GM12878 (cell line): ENCODE data around the gene ZNF341. TPM values are rescaled to one million over a fixed set of nuclear protein-coding genes. Genes with fewer than 3 reads are reported as not detected.

Experiments used
- ATAC-seq: fragments of 200-7000 bp; cut with Tn5 transposase; 3 replicates; pipeline ENCODE4 v1.9.1; 2020; ENCODE audit warnings: mild to moderate bottlenecking, moderate library complexity
- BruUV-seq: library from RNA; stranded (reverse); fragments of 400-500 nt; replicated peaks from 2 replicates; lab custom pipeline; 2021; lab: Mats Ljungman, UMichigan
- CTCF ChIA-PET: fragments of 300-600 bp; sonication (Branson Sonifier 250); formaldehyde crosslinking; extraction: SDS; loops from one replicate; lab custom pipeline; 2021; ENCODE audit warnings: inconsistent platforms; lab: Yijun Ruan, JAX
- POLR2A ChIA-PET: fragments of 350-600 bp; formaldehyde crosslinking; extraction: SDS; loops from one replicate; lab custom pipeline; 2021; ENCODE audit warnings: inconsistent platforms; lab: Charles Lee
- RAD21 ChIA-PET: fragments of 300-600 bp; sonication (Branson Sonifier 250); formaldehyde crosslinking; loops from one replicate; lab custom pipeline; 2023; ENCODE audit warnings: antibody characterized with exemption; ENCODE audit not compliant: unreplicated experiment; lab: Charles Lee
- SMC1A ChIA-PET: fragments of 300-600 bp; sonication (Branson Sonifier 250); formaldehyde crosslinking; loops from one replicate; lab custom pipeline; 2023; ENCODE audit not compliant: unreplicated experiment, uncharacterized antibody; lab: Charles Lee
- DNase-seq: peaks from one replicate; pipeline ENCODE4 v3.0.0-alpha.2; 2011; ENCODE audit warnings: low read depth, low spot score
- FAIRE-seq: peaks from 3 replicates; lab custom pipeline; 2011; peaks lifted over from hg19 to GRCh38; lab: Jason Lieb, UNC
- H2AFZ ChIP-seq: 2 replicates; pipeline ENCODE4 v1.6.0; 2011; ENCODE audit warnings: low read depth, low read length, control low read depth; ENCODE audit not compliant: control insufficient read depth
- H3K27ac ChIP-seq: 2 replicates; pipeline ENCODE4 v1.5.1; 2011; ENCODE audit warnings: control low read depth; ENCODE audit not compliant: control insufficient read depth, insufficient read depth
- H3K27me3 ChIP-seq, 2 experiments: replicated peaks in 1 of 2; 2 replicates each; pipeline versions ENCODE4 v1.6.0 to v1.6.1; 2011; ENCODE audit warnings: low read length in 1 of 2; ENCODE audit not compliant: control insufficient read depth in 2 of 2, insufficient read depth in 2 of 2
- H3K36me3 ChIP-seq, 2 experiments: 2 replicates each; pipeline ENCODE4 v1.5.1; 2011; ENCODE audit warnings: low read length in 1 of 2; ENCODE audit not compliant: control insufficient read depth in 2 of 2, insufficient read depth in 2 of 2
- H3K4me1 ChIP-seq: 2 replicates; pipeline ENCODE4 v1.6.1; 2011; ENCODE audit warnings: mild to moderate bottlenecking, low read length, moderate library complexity, mixed read lengths; ENCODE audit not compliant: control insufficient read depth, insufficient read depth
- H3K4me2 ChIP-seq: 2 replicates; pipeline ENCODE4 v1.6.0; 2011; ENCODE audit warnings: control low read depth; ENCODE audit not compliant: control insufficient read depth, insufficient read depth
- H3K4me3 ChIP-seq: fragments of 200-600 bp; sonication (generic); 2 replicates; pipeline ENCODE4 v1.5.1; 2016
- H3K79me2 ChIP-seq: 2 replicates; pipeline ENCODE4 v1.6.0; 2011; ENCODE audit warnings: low read length; ENCODE audit not compliant: control insufficient read depth, insufficient read depth
- H3K9ac ChIP-seq: 2 replicates; pipeline ENCODE4 v1.8.0; 2011; ENCODE audit warnings: low read length, control low read depth, mixed read lengths; ENCODE audit not compliant: control insufficient read depth, insufficient read depth
- H3K9me3 ChIP-seq: replicated peaks from 3 replicates; pipeline ENCODE4 v1.5.1; 2011; ENCODE audit warnings: mild to moderate bottlenecking, low read length; ENCODE audit not compliant: control insufficient read depth, insufficient read depth
- H4K20me1 ChIP-seq: 2 replicates; pipeline ENCODE4 v1.6.0; 2011; ENCODE audit not compliant: control insufficient read depth, insufficient read depth
- ATF7 ChIP-seq: fragments of 450-650 bp; IDR thresholded peaks from 2 replicates; pipeline ENCODE4 v1.6.1; 2016; ENCODE audit warnings: low read depth, mild to moderate bottlenecking
- BCL11A ChIP-seq: IDR thresholded peaks from 2 replicates; pipeline ENCODE4 v1.6.1; 2011; ENCODE audit warnings: low read depth, low read length
- CHD2 ChIP-seq: IDR thresholded peaks from 2 replicates; pipeline ENCODE4 v1.6.1; 2011; ENCODE audit warnings: low read depth, low read length, improper control_type of control experiment, borderline replicate concordance
- CTCF ChIP-seq, 3 experiments: IDR thresholded peaks in 2 of 3; conservative IDR thresholded peaks in 1 of 3; 2 replicates each; pipeline ENCODE4 v1.5.1; 2011; ENCODE audit warnings: low read depth in 3 of 3, low read length in 3 of 3, mild to moderate bottlenecking in 3 of 3, control low read depth in 2 of 3, moderate library complexity in 2 of 3, inconsistent platforms in 1 of 3, mixed read lengths in 1 of 3; ENCODE audit not compliant: control insufficient read depth in 2 of 3, insufficient read depth in 1 of 3; ENCODE audit errors: extremely low read depth in 1 of 3
- CUX1 ChIP-seq: IDR thresholded peaks from 2 replicates; pipeline ENCODE4 v1.6.1; 2012; ENCODE audit warnings: improper control_type of control experiment, low read depth, low read length; ENCODE audit not compliant: insufficient replicate concordance
- EED ChIP-seq: sonication (generic); IDR thresholded peaks from 2 replicates; pipeline ENCODE4 v1.6.1; 2016; ENCODE audit warnings: antibody characterized with exemption, low read depth
- GATAD2B ChIP-seq: fragments of 450-650 bp; conservative IDR thresholded peaks from 2 replicates; pipeline ENCODE4 v1.6.1; 2017; ENCODE audit warnings: low read depth, mild to moderate bottlenecking, moderate library complexity
- JUNB ChIP-seq: IDR thresholded peaks from 2 replicates; pipeline ENCODE4 v1.6.1; 2016; ENCODE audit warnings: antibody characterized with exemption, mild to moderate bottlenecking
- MAX ChIP-seq: IDR thresholded peaks from 2 replicates; pipeline ENCODE4 v1.6.1; 2012; ENCODE audit warnings: low read depth, low read length, improper control_type of control experiment
- NBN ChIP-seq: fragments of 450-650 bp; IDR thresholded peaks from 2 replicates; pipeline ENCODE4 v1.6.1; 2016
- NRF1 ChIP-seq: conservative IDR thresholded peaks from 2 replicates; pipeline ENCODE4 v1.6.1; 2011; ENCODE audit warnings: mild to moderate bottlenecking, low read depth, low read length, improper control_type of control experiment
- PML ChIP-seq: IDR thresholded peaks from 2 replicates; pipeline ENCODE4 v1.6.1; 2012; ENCODE audit warnings: low read length, inconsistent platforms
- SIX5 ChIP-seq: IDR thresholded peaks from 2 replicates; pipeline ENCODE4 v1.6.1; 2011; ENCODE audit warnings: mild to moderate bottlenecking, low read depth, low read length, moderate library complexity; ENCODE audit not compliant: severe bottlenecking
- ZBTB33 ChIP-seq: fragments of 450-650 bp; IDR thresholded peaks from 2 replicates; pipeline ENCODE4 v1.6.1; 2017; ENCODE audit warnings: mild to moderate bottlenecking
- WGBS: methylation state at CpG from one replicate; pipeline ENCODE4 v1.1.6; 2016; ENCODE audit warnings: low lambda C conversion rate; ENCODE audit not compliant: insufficient replicate concordance, insufficient coverage; ENCODE audit errors: missing lambda C conversion rate; 5-methylcytosine and 5-hydroxymethylcytosine counted together
- in situ Hi-C: fragments of 300-500 bp; cut with MboI; formaldehyde crosslinking; loops from 9 replicates; pipeline ENCODE4 v1.14.3; 2018; ENCODE audit warnings: mixed read lengths
- intact Hi-C: fragments of 100-400 bp; cut with micrococcal nuclease; formaldehyde crosslinking; loops from one replicate; pipeline ENCODE4 v1.14.2; 2022; ENCODE audit not compliant: unreplicated experiment
- polyA plus RNA-seq, 11 experiments: library from polyadenylated mRNA; depleted of rRNA in 4 of 11; unstranded in 6 of 11; stranded (reverse) in 5 of 11; fragments of >200 nt; fragmentation: Nextera tagmentation in 4 of 11; fragmentation: Illumina TruSeq in 1 of 11; extraction: Ambion mirVana in 4 of 11; extraction: Trizol in 1 of 11; gene quantifications; 1 replicate in 1 of 11; 2 replicates in 10 of 11; pipeline versions ENCODE4 v1.2.1 to v1.2.3, GENCODE V29; 2011 to 2016; ENCODE audit warnings: inconsistent platforms in 2 of 11, missing spikeins in 2 of 11, low read depth in 1 of 11
- total RNA-seq, 4 experiments: library from RNA; depleted of rRNA in 3 of 4; stranded (reverse); fragments of >200 nt in 3 of 4; fragmentation: Illumina TruSeq in 1 of 4; extraction: Trizol in 1 of 4; gene quantifications; 2 replicates each; pipeline versions ENCODE4 v1.2.1 to v1.2.3, GENCODE V29; 2013 to 2021

The ZNF341 gene
- total and polyA plus RNA-seq, 10 of the 15 experiments (the other 5 are each of a cell fraction or from before 2014, with no cell fraction given), result 0.18 to 5.0 (median 2.6) TPM

GRCh38 chr20:33693741-33694638 is 37.8 kb upstream of the ZNF341 start:
- no peaks in the 10 kb centered on the region for H3K79me2 ChIP-seq
- H2AFZ ChIP-seq, result no peak overlapping the region
- BruUV-seq, result no TSS peak
- WGBS, result 64% methylated on average over 17 of the region's 17 CpGs
- no peak overlapping the region for H3K4me3 ChIP-seq
- H4K20me1 ChIP-seq, result no peaks in the 10 kb centered on the region
- H3K36me3 ChIP-seq, result no peaks in the 10 kb centered on the region
- no peak overlapping the region for H3K9ac ChIP-seq
- no peak overlapping the region for H3K4me2 ChIP-seq
- CTCF ChIA-PET, result no interaction called here
- SMC1A ChIA-PET, result interaction anchor here (1.1 kb wide), 1 partner anchor 10 kb away, joined by 3 read pairs; no protein-coding TSS in a partner anchor
- TF ChIP-seq BCL11A (no peak), PML (no peak), MAX (no peak), JUNB (no peak), CUX1 (no peak), ATF7 (no peak), GATAD2B (no peak), SIX5 (no peak), CTCF (IDR thresholded peaks at IDR 0.05 in 2 of 3, conservative IDR thresholded peaks at IDR 0.05 in 1 of 3; ENCODE audit: control insufficient read depth in 2 of 3, extremely low read depth in 1 of 3, insufficient read depth in 1 of 3, low read depth in 3 of 3, low read length in 3 of 3) (no peak), EED (no peak), NBN (no peak), NRF1 (no peak), CHD2 (no peak), ZBTB33 (no peak)
- no peaks in the 10 kb centered on the region for H3K4me1 ChIP-seq
- no peak for ATAC-seq
- in situ Hi-C loops (no loop called here), intact Hi-C loops (no loop called here)
- POLR2A ChIA-PET, result no interaction called here
- no peak for FAIRE-seq
- H3K27me3 ChIP-seq, result no peaks in the 10 kb centered on the region
- no peak for DNase-seq
- H3K27ac ChIP-seq, result no peak overlapping the region
- RAD21 ChIA-PET, result no interaction called here
- no peaks in the 10 kb centered on the region for H3K9me3 ChIP-seq
